GM12878 (cell line): ENCODE measurements around the gene FARS2. TPM values are rescaled to one million over a fixed set of nuclear protein-coding genes. Genes with fewer than 3 reads are reported as not detected.

Source experiments
- ATAC-seq: fragments of 200-7000 bp; cut with Tn5 transposase; 3 replicates; pipeline ENCODE4 v1.9.1; 2020; ENCODE audit warnings: mild to moderate bottlenecking, moderate library complexity
- BruUV-seq: library from RNA; stranded (reverse); fragments of 400-500 nt; replicated peaks from 2 replicates; lab custom pipeline; 2021; lab: Mats Ljungman, UMichigan
- CTCF ChIA-PET: fragments of 300-600 bp; sonication (Branson Sonifier 250); formaldehyde crosslinking; extraction: SDS; loops from one replicate; lab custom pipeline; 2021; ENCODE audit warnings: inconsistent platforms; lab: Yijun Ruan, JAX
- POLR2A ChIA-PET: fragments of 350-600 bp; formaldehyde crosslinking; extraction: SDS; loops from one replicate; lab custom pipeline; 2021; ENCODE audit warnings: inconsistent platforms; lab: Charles Lee
- RAD21 ChIA-PET: fragments of 300-600 bp; sonication (Branson Sonifier 250); formaldehyde crosslinking; loops from one replicate; lab custom pipeline; 2023; ENCODE audit warnings: antibody characterized with exemption; ENCODE audit not compliant: unreplicated experiment; lab: Charles Lee
- SMC1A ChIA-PET: fragments of 300-600 bp; sonication (Branson Sonifier 250); formaldehyde crosslinking; loops from one replicate; lab custom pipeline; 2023; ENCODE audit not compliant: unreplicated experiment, uncharacterized antibody; lab: Charles Lee
- DNase-seq: peaks from one replicate; pipeline ENCODE4 v3.0.0-alpha.2; 2011; ENCODE audit warnings: low read depth, low spot score
- FAIRE-seq: peaks from 3 replicates; lab custom pipeline; 2011; peaks lifted over from hg19 to GRCh38; lab: Jason Lieb, UNC
- H2AFZ ChIP-seq: 2 replicates; pipeline ENCODE4 v1.6.0; 2011; ENCODE audit warnings: low read depth, low read length, control low read depth; ENCODE audit not compliant: control insufficient read depth
- H3K27ac ChIP-seq: 2 replicates; pipeline ENCODE4 v1.5.1; 2011; ENCODE audit warnings: control low read depth; ENCODE audit not compliant: control insufficient read depth, insufficient read depth
- H3K27me3 ChIP-seq, 2 experiments: replicated peaks in 1 of 2; 2 replicates each; pipeline versions ENCODE4 v1.6.0 to v1.6.1; 2011; ENCODE audit warnings: low read length in 1 of 2; ENCODE audit not compliant: control insufficient read depth in 2 of 2, insufficient read depth in 2 of 2
- H3K36me3 ChIP-seq, 2 experiments: 2 replicates each; pipeline ENCODE4 v1.5.1; 2011; ENCODE audit warnings: low read length in 1 of 2; ENCODE audit not compliant: control insufficient read depth in 2 of 2, insufficient read depth in 2 of 2
- H3K4me1 ChIP-seq: 2 replicates; pipeline ENCODE4 v1.6.1; 2011; ENCODE audit warnings: mild to moderate bottlenecking, low read length, moderate library complexity, mixed read lengths; ENCODE audit not compliant: control insufficient read depth, insufficient read depth
- H3K4me2 ChIP-seq: 2 replicates; pipeline ENCODE4 v1.6.0; 2011; ENCODE audit warnings: control low read depth; ENCODE audit not compliant: control insufficient read depth, insufficient read depth
- H3K4me3 ChIP-seq: fragments of 200-600 bp; sonication (generic); 2 replicates; pipeline ENCODE4 v1.5.1; 2016
- H3K79me2 ChIP-seq: 2 replicates; pipeline ENCODE4 v1.6.0; 2011; ENCODE audit warnings: low read length; ENCODE audit not compliant: control insufficient read depth, insufficient read depth
- H3K9ac ChIP-seq: 2 replicates; pipeline ENCODE4 v1.8.0; 2011; ENCODE audit warnings: low read length, control low read depth, mixed read lengths; ENCODE audit not compliant: control insufficient read depth, insufficient read depth
- H3K9me3 ChIP-seq: replicated peaks from 3 replicates; pipeline ENCODE4 v1.5.1; 2011; ENCODE audit warnings: mild to moderate bottlenecking, low read length; ENCODE audit not compliant: control insufficient read depth, insufficient read depth
- H4K20me1 ChIP-seq: 2 replicates; pipeline ENCODE4 v1.6.0; 2011; ENCODE audit not compliant: control insufficient read depth, insufficient read depth
- BCL3 ChIP-seq: IDR thresholded peaks from 2 replicates; pipeline ENCODE4 v1.6.1; 2011; ENCODE audit warnings: borderline replicate concordance, low read depth, mild to moderate bottlenecking, moderate library complexity, low read length; ENCODE audit not compliant: insufficient read depth, poor library complexity, severe bottlenecking
- EZH2 ChIP-seq: IDR thresholded peaks from 2 replicates; pipeline ENCODE4 v1.6.1; 2012; ENCODE audit warnings: low read depth, mild to moderate bottlenecking, control low read depth, inconsistent platforms, low read length, borderline replicate concordance; ENCODE audit not compliant: control insufficient read depth
- FOXM1 ChIP-seq: IDR thresholded peaks from 2 replicates; pipeline ENCODE4 v1.6.1; 2012; ENCODE audit warnings: low read depth, mild to moderate bottlenecking, inconsistent platforms, low read length, moderate library complexity
- GATAD2B ChIP-seq: fragments of 450-650 bp; conservative IDR thresholded peaks from 2 replicates; pipeline ENCODE4 v1.6.1; 2017; ENCODE audit warnings: low read depth, mild to moderate bottlenecking, moderate library complexity
- IRF3 ChIP-seq: fragments of 450-650 bp; IDR thresholded peaks from 2 replicates; pipeline ENCODE4 v1.6.1; 2014; ENCODE audit warnings: mild to moderate bottlenecking
- MTA2 ChIP-seq: fragments of 450-650 bp; IDR thresholded peaks from 2 replicates; pipeline ENCODE4 v1.6.1; 2016; ENCODE audit warnings: low read depth, mild to moderate bottlenecking, moderate library complexity
- NFXL1 ChIP-seq: fragments of 450-650 bp; IDR thresholded peaks from 2 replicates; pipeline ENCODE4 v1.6.1; 2017; ENCODE audit warnings: antibody characterized with exemption, mild to moderate bottlenecking, borderline replicate concordance
- NR2F1 ChIP-seq: fragments of 450-650 bp; conservative IDR thresholded peaks from 2 replicates; pipeline ENCODE4 v1.6.1; 2017; ENCODE audit warnings: mild to moderate bottlenecking
- POLR2A ChIP-seq: IDR thresholded peaks from 2 replicates; pipeline ENCODE4 v1.6.1; 2011; ENCODE audit warnings: low read depth, mild to moderate bottlenecking, low read length
- POLR2AphosphoS2 ChIP-seq: IDR thresholded peaks from 2 replicates; pipeline ENCODE4 v1.6.1; 2011; ENCODE audit warnings: low read depth, mild to moderate bottlenecking, low read length, improper control_type of control experiment, moderate library complexity
- POLR2AphosphoS5 ChIP-seq: IDR thresholded peaks from 2 replicates; pipeline ENCODE4 v1.6.1; 2011; ENCODE audit warnings: mild to moderate bottlenecking, low read length, inconsistent platforms
- RB1 ChIP-seq: fragments of 450-650 bp; formaldehyde crosslinking; IDR thresholded peaks from 2 replicates; pipeline ENCODE4 v1.6.1; 2017; ENCODE audit warnings: mild to moderate bottlenecking, borderline replicate concordance
- SMAD1 ChIP-seq: fragments of 450-650 bp; IDR thresholded peaks from 2 replicates; pipeline ENCODE4 v1.6.1; 2018; ENCODE audit warnings: mild to moderate bottlenecking, low read depth; ENCODE audit not compliant: partially characterized antibody
- SMAD5 ChIP-seq: IDR thresholded peaks from 2 replicates; pipeline ENCODE4 v1.6.1; 2016; ENCODE audit warnings: antibody characterized with exemption, low read depth
- ZBED1 ChIP-seq: IDR thresholded peaks from 2 replicates; pipeline ENCODE4 v1.6.1; 2016; ENCODE audit warnings: borderline replicate concordance
- ZNF24 ChIP-seq: fragments of 450-650 bp; IDR thresholded peaks from 2 replicates; pipeline ENCODE4 v1.6.1; 2017; ENCODE audit warnings: antibody characterized with exemption, mild to moderate bottlenecking
- WGBS: methylation state at CpG from one replicate; pipeline ENCODE4 v1.1.6; 2016; ENCODE audit warnings: low lambda C conversion rate; ENCODE audit not compliant: insufficient replicate concordance, insufficient coverage; ENCODE audit errors: missing lambda C conversion rate; 5-methylcytosine and 5-hydroxymethylcytosine counted together
- in situ Hi-C: fragments of 300-500 bp; cut with MboI; formaldehyde crosslinking; loops from 9 replicates; pipeline ENCODE4 v1.14.3; 2018; ENCODE audit warnings: mixed read lengths
- intact Hi-C: fragments of 100-400 bp; cut with micrococcal nuclease; formaldehyde crosslinking; loops from one replicate; pipeline ENCODE4 v1.14.2; 2022; ENCODE audit not compliant: unreplicated experiment
- polyA plus RNA-seq, 11 experiments: library from polyadenylated mRNA; depleted of rRNA in 4 of 11; unstranded in 6 of 11; stranded (reverse) in 5 of 11; fragments of >200 nt; fragmentation: Nextera tagmentation in 4 of 11; fragmentation: Illumina TruSeq in 1 of 11; extraction: Ambion mirVana in 4 of 11; extraction: Trizol in 1 of 11; gene quantifications; 1 replicate in 1 of 11; 2 replicates in 10 of 11; pipeline versions ENCODE4 v1.2.1 to v1.2.3, GENCODE V29; 2011 to 2016; ENCODE audit warnings: inconsistent platforms in 2 of 11, missing spikeins in 2 of 11, low read depth in 1 of 11
- total RNA-seq, 4 experiments: library from RNA; depleted of rRNA in 3 of 4; stranded (reverse); fragments of >200 nt in 3 of 4; fragmentation: Illumina TruSeq in 1 of 4; extraction: Trizol in 1 of 4; gene quantifications; 2 replicates each; pipeline versions ENCODE4 v1.2.1 to v1.2.3, GENCODE V29; 2013 to 2021
- TF ChIP-seq, protein P1 (sequence below): IDR thresholded peaks from 2 replicates; pipeline ENCODE4 v1.6.1; 2011; ENCODE audit warnings: mild to moderate bottlenecking, low read depth, low read length, moderate library complexity; ENCODE audit not compliant: insufficient replicate concordance

FARS2 gene
- total and polyA plus RNA-seq, 10 of the 15 experiments (the other 5 are each of a cell fraction or from before 2014, with no cell fraction given): 16.8 to 46.7 (median 25.6) TPM

GRCh38 chr6:5290097-5290496 is 28.8 kb downstream of the FARS2 start:
- H3K27me3 ChIP-seq: no peaks in the 10 kb centered on the region
- BruUV-seq: no TSS peak
- in situ Hi-C loops (no loop called here), intact Hi-C loops (no loop called here)
- H3K4me1 ChIP-seq: peaks cover 22% of the 10 kb centered on the region
- no peak for FAIRE-seq
- H3K4me3 ChIP-seq: no peak overlapping the region
- WGBS: 4% methylated on average over 1 of the region's 1 CpG
- no peaks in the 10 kb centered on the region for H3K36me3 ChIP-seq
- no peaks in the 10 kb centered on the region for H3K9me3 ChIP-seq
- POLR2A ChIA-PET: no interaction called here
- RAD21 ChIA-PET: interaction anchor here (1.3 kb wide), 1 partner anchor 13 kb away, joined by 6 read pairs; no protein-coding TSS in a partner anchor
- H2AFZ ChIP-seq: no peak overlapping the region
- no peak overlapping the region for H3K9ac ChIP-seq
- CTCF ChIA-PET: interaction anchor here (1.0 to 2.9 kb wide), 5 partner anchors 9 to 146 kb away, joined by 3 to 21 read pairs (median 7); no protein-coding TSS in a partner anchor
- H3K79me2 ChIP-seq: peaks cover 7% of the 10 kb centered on the region
- DNase-seq: no peak
- no peak for TF ChIP-seq POLR2AphosphoS5
- no peak for TF ChIP-seq GATAD2B
- TF ChIP-seq RB1: no peak
- TF ChIP-seq NFXL1: no peak
- TF ChIP-seq BCL3: no peak
- TF ChIP-seq FOXM1: no peak
- TF ChIP-seq SMAD5: no peak
- no peak for TF ChIP-seq EZH2
- no peak for TF ChIP-seq IRF3
- TF ChIP-seq POLR2AphosphoS2: no peak
- no peak for TF ChIP-seq ZNF24
- no peak for TF ChIP-seq ZBED1
- no peak for TF ChIP-seq NR2F1
- TF ChIP-seq MTA2: no peak
- TF ChIP-seq, protein P1, sequence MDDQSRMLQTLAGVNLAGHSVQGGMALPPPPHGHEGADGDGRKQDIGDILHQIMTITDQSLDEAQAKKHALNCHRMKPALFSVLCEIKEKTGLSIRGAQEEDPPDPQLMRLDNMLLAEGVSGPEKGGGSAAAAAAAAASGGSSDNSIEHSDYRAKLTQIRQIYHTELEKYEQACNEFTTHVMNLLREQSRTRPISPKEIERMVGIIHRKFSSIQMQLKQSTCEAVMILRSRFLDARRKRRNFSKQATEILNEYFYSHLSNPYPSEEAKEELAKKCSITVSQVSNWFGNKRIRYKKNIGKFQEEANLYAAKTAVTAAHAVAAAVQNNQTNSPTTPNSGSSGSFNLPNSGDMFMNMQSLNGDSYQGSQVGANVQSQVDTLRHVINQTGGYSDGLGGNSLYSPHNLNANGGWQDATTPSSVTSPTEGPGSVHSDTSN: no peak
- no peak for TF ChIP-seq SMAD1
- TF ChIP-seq POLR2A: no peak
- SMC1A ChIA-PET: interaction anchor here (0.8 to 3.0 kb wide), 4 partner anchors 10 to 16 kb away, joined by 4 to 24 read pairs (median 8); no protein-coding TSS in a partner anchor
- no peak for ATAC-seq
- no peak overlapping the region for H3K27ac ChIP-seq
- H3K4me2 ChIP-seq: no peak overlapping the region
- H4K20me1 ChIP-seq: no peaks in the 10 kb centered on the region
